PC-9 (cell line): ENCODE data around the gene FBXL13.

Source experiments
- CTCF ChIP-seq: fragments of 200-600 bp; sonication (generic); conservative IDR thresholded peaks from 2 replicates; pipeline ENCODE4 v1.6.1; 2017; ENCODE audit warnings: mixed run types, antibody characterized with exemption, mild to moderate bottlenecking, moderate library complexity
- EZH2 ChIP-seq: fragments of 200-600 bp; sonication (generic); IDR thresholded peaks from 2 replicates; pipeline ENCODE4 v1.8.0; 2017; ENCODE audit warnings: antibody characterized with exemption, low read depth

- TF ChIP-seq EZH2, result no peak
- no peak for TF ChIP-seq CTCF
These were observed 41.2 kb upstream of the FBXL13 start for GRCh38 chr7:103115771-103116170.
